ENCODE results near the gene CCSER2.
A peak's percentile ranks its signal among the peaks of the same experiment; 100 is the strongest.
"Not testable (repeated sequence)": the region's sequence is repeated elsewhere in the genome, so short reads cannot be mapped to it uniquely, and the experiment has no call there.

CCSER2 gene

GRCh38 chr10:84328418-84329195, at the start of gene CCSER2:
CCSER2 (plus strand) TSS chr10:84328589; CDS start chr10:84371053, 42,464 bp downstream.
- H3K27ac ChIP-seq (ENCODE audit: low read depth, low read length) = peak within 1 kb of the TSS; percentile 87
- H3K4me1 ChIP-seq (ENCODE audit: control insufficient read depth in 1 of 2, insufficient read depth in 2 of 2, low read length in 2 of 2) = peaks cover 11 to 25% of the 10 kb centered on the region in 2 donors

GRCh38 chr10:84279876-84280475, 48.4 kb upstream of the CCSER2 start:
- H3K9ac ChIP-seq (ENCODE audit: low read depth in 1 of 2, low read length in 2 of 2); H3K9me3 ChIP-seq (ENCODE audit: control insufficient read depth in 1 of 2, low read length in 2 of 2); H3K36me3 ChIP-seq (ENCODE audit: control insufficient read depth in 1 of 2, insufficient read depth in 2 of 2, low read length in 2 of 2); H3K4me3 ChIP-seq (ENCODE audit: low read depth in 1 of 2, low read length in 2 of 2); H3K4me1 ChIP-seq (ENCODE audit: control insufficient read depth in 1 of 2, insufficient read depth in 2 of 2, low read length in 2 of 2); H3K27ac ChIP-seq (ENCODE audit: low read depth, low read length); H3K27me3 ChIP-seq (ENCODE audit: control insufficient read depth in 1 of 2, insufficient read depth in 2 of 2, low read length in 2 of 2): not testable (repeated sequence)

More at GRCh38 chr10:84328418-84329195, at the start of gene CCSER2:
- Histone ChIP-seq H3K27me3 (ENCODE audit: control insufficient read depth in 1 of 2, insufficient read depth in 2 of 2, low read length in 2 of 2) (no peaks in the 10 kb centered on the region), H3K4me3 (ENCODE audit: low read depth in 1 of 2, low read length in 2 of 2) (peak within 1 kb of the TSS; percentile 76), H3K36me3 (ENCODE audit: control insufficient read depth in 1 of 2, insufficient read depth in 2 of 2, low read length in 2 of 2) (no peaks in the 10 kb centered on the region), H3K9ac (ENCODE audit: low read depth in 1 of 2, low read length in 2 of 2) (peak within 1 kb of the TSS; percentile 76 to 83), H3K9me3 (ENCODE audit: control insufficient read depth in 1 of 2, low read length in 2 of 2) (no peaks in the 10 kb centered on the region)

GRCh38 chr10:84286695-84287094, 41.7 kb upstream of the CCSER2 start:
- no peak overlapping the region for H3K9ac ChIP-seq (ENCODE audit: low read depth in 1 of 2, low read length in 2 of 2)
- no peaks in the 10 kb centered on the region for H3K36me3 ChIP-seq (ENCODE audit: control insufficient read depth in 1 of 2, insufficient read depth in 2 of 2, low read length in 2 of 2)
- no peak overlapping the region for H3K27ac ChIP-seq (ENCODE audit: low read depth, low read length)
- H3K27me3 ChIP-seq (ENCODE audit: control insufficient read depth in 1 of 2, insufficient read depth in 2 of 2, low read length in 2 of 2) = no peaks in the 10 kb centered on the region
- no peak overlapping the region for H3K4me3 ChIP-seq (ENCODE audit: low read depth in 1 of 2, low read length in 2 of 2)
- no peaks in the 10 kb centered on the region for H3K9me3 ChIP-seq (ENCODE audit: control insufficient read depth in 1 of 2, low read length in 2 of 2)
- H3K4me1 ChIP-seq (ENCODE audit: control insufficient read depth in 1 of 2, insufficient read depth in 2 of 2, low read length in 2 of 2) = no peaks in the 10 kb centered on the region

- Histone ChIP-seq H3K27ac (ENCODE audit: low read depth, low read length) (no peak overlapping the region), H3K9me3 (ENCODE audit: control insufficient read depth in 1 of 2, low read length in 2 of 2) (no peaks in the 10 kb centered on the region), H3K4me1 (ENCODE audit: control insufficient read depth in 1 of 2, insufficient read depth in 2 of 2, low read length in 2 of 2) (no peaks in the 10 kb centered on the region), H3K4me3 (ENCODE audit: low read depth in 1 of 2, low read length in 2 of 2) (no peak overlapping the region), H3K36me3 (ENCODE audit: control insufficient read depth in 1 of 2, insufficient read depth in 2 of 2, low read length in 2 of 2) (no peaks in the 10 kb centered on the region), H3K9ac (ENCODE audit: low read depth in 1 of 2, low read length in 2 of 2) (no peak overlapping the region), H3K27me3 (ENCODE audit: control insufficient read depth in 1 of 2, insufficient read depth in 2 of 2, low read length in 2 of 2) (no peaks in the 10 kb centered on the region)
Measured at GRCh38 chr10:84288151-84288550, 40.2 kb upstream of the CCSER2 start.

- Histone ChIP-seq H3K4me3 (ENCODE audit: low read depth in 1 of 2, low read length in 2 of 2) (no peak overlapping the region), H3K4me1 (ENCODE audit: control insufficient read depth in 1 of 2, insufficient read depth in 2 of 2, low read length in 2 of 2) (no peaks in the 10 kb centered on the region), H3K27me3 (ENCODE audit: control insufficient read depth in 1 of 2, insufficient read depth in 2 of 2, low read length in 2 of 2) (no peaks in the 10 kb centered on the region), H3K9me3 (ENCODE audit: control insufficient read depth in 1 of 2, low read length in 2 of 2) (no peaks in the 10 kb centered on the region), H3K9ac (ENCODE audit: low read depth in 1 of 2, low read length in 2 of 2) (no peak overlapping the region), H3K27ac (ENCODE audit: low read depth, low read length) (no peak overlapping the region), H3K36me3 (ENCODE audit: control insufficient read depth in 1 of 2, insufficient read depth in 2 of 2, low read length in 2 of 2) (no peaks in the 10 kb centered on the region)
Measured at GRCh38 chr10:84289521-84290200, 38.7 kb upstream of the CCSER2 start.

- Histone ChIP-seq H3K36me3 (ENCODE audit: control insufficient read depth in 1 of 2, insufficient read depth in 2 of 2, low read length in 2 of 2) (no peaks in the 10 kb centered on the region), H3K27ac (ENCODE audit: low read depth, low read length) (no peak overlapping the region), H3K4me1 (ENCODE audit: control insufficient read depth in 1 of 2, insufficient read depth in 2 of 2, low read length in 2 of 2) (no peaks in the 10 kb centered on the region), H3K27me3 (ENCODE audit: control insufficient read depth in 1 of 2, insufficient read depth in 2 of 2, low read length in 2 of 2) (no peaks in the 10 kb centered on the region), H3K9me3 (ENCODE audit: control insufficient read depth in 1 of 2, low read length in 2 of 2) (no peaks in the 10 kb centered on the region), H3K4me3 (ENCODE audit: low read depth in 1 of 2, low read length in 2 of 2) (no peak overlapping the region), H3K9ac (ENCODE audit: low read depth in 1 of 2, low read length in 2 of 2) (no peak overlapping the region)
Measured at GRCh38 chr10:84290235-84290634, 38.2 kb upstream of the CCSER2 start.

- no peak overlapping the region for H3K27ac ChIP-seq (ENCODE audit: low read depth, low read length)
- H3K9me3 ChIP-seq (ENCODE audit: control insufficient read depth in 1 of 2, low read length in 2 of 2) = no peaks in the 10 kb centered on the region
- H3K9ac ChIP-seq (ENCODE audit: low read depth in 1 of 2, low read length in 2 of 2) = no peak overlapping the region
- no peaks in the 10 kb centered on the region for H3K4me1 ChIP-seq (ENCODE audit: control insufficient read depth in 1 of 2, insufficient read depth in 2 of 2, low read length in 2 of 2)
- H3K27me3 ChIP-seq (ENCODE audit: control insufficient read depth in 1 of 2, insufficient read depth in 2 of 2, low read length in 2 of 2) = no peaks in the 10 kb centered on the region
- no peaks in the 10 kb centered on the region for H3K36me3 ChIP-seq (ENCODE audit: control insufficient read depth in 1 of 2, insufficient read depth in 2 of 2, low read length in 2 of 2)
- no peak overlapping the region for H3K4me3 ChIP-seq (ENCODE audit: low read depth in 1 of 2, low read length in 2 of 2)
Measured at GRCh38 chr10:84291384-84291783, 37.0 kb upstream of the CCSER2 start.

- no peaks in the 10 kb centered on the region for H3K4me1 ChIP-seq (ENCODE audit: control insufficient read depth in 1 of 2, insufficient read depth in 2 of 2, low read length in 2 of 2)
- H3K9me3 ChIP-seq (ENCODE audit: control insufficient read depth in 1 of 2, low read length in 2 of 2) = no peaks in the 10 kb centered on the region
- no peak overlapping the region for H3K27ac ChIP-seq (ENCODE audit: low read depth, low read length)
- H3K27me3 ChIP-seq (ENCODE audit: control insufficient read depth in 1 of 2, insufficient read depth in 2 of 2, low read length in 2 of 2) = no peaks in the 10 kb centered on the region
- H3K4me3 ChIP-seq (ENCODE audit: low read depth in 1 of 2, low read length in 2 of 2) = no peak overlapping the region
- H3K9ac ChIP-seq (ENCODE audit: low read depth in 1 of 2, low read length in 2 of 2) = no peak overlapping the region
- H3K36me3 ChIP-seq (ENCODE audit: control insufficient read depth in 1 of 2, insufficient read depth in 2 of 2, low read length in 2 of 2) = no peaks in the 10 kb centered on the region
Measured at GRCh38 chr10:84292502-84292901, 35.9 kb upstream of the CCSER2 start.

- Histone ChIP-seq H3K4me1 (ENCODE audit: control insufficient read depth in 1 of 2, insufficient read depth in 2 of 2, low read length in 2 of 2) (no peaks in the 10 kb centered on the region), H3K9ac (ENCODE audit: low read depth in 1 of 2, low read length in 2 of 2) (no peak overlapping the region), H3K4me3 (ENCODE audit: low read depth in 1 of 2, low read length in 2 of 2) (no peak overlapping the region), H3K36me3 (ENCODE audit: control insufficient read depth in 1 of 2, insufficient read depth in 2 of 2, low read length in 2 of 2) (no peaks in the 10 kb centered on the region), H3K27me3 (ENCODE audit: control insufficient read depth in 1 of 2, insufficient read depth in 2 of 2, low read length in 2 of 2) (no peaks in the 10 kb centered on the region), H3K9me3 (ENCODE audit: control insufficient read depth in 1 of 2, low read length in 2 of 2) (no peaks in the 10 kb centered on the region), H3K27ac (ENCODE audit: low read depth, low read length) (no peak overlapping the region)
Measured at GRCh38 chr10:84293171-84293570, 35.2 kb upstream of the CCSER2 start.

GRCh38 chr10:84293574-84294016, 34.8 kb upstream of the CCSER2 start:
- H3K9me3 ChIP-seq (ENCODE audit: control insufficient read depth in 1 of 2, low read length in 2 of 2) = no peaks in the 10 kb centered on the region
- no peak overlapping the region for H3K4me3 ChIP-seq (ENCODE audit: low read depth in 1 of 2, low read length in 2 of 2)
- no peaks in the 10 kb centered on the region for H3K27me3 ChIP-seq (ENCODE audit: control insufficient read depth in 1 of 2, insufficient read depth in 2 of 2, low read length in 2 of 2)
- no peaks in the 10 kb centered on the region for H3K36me3 ChIP-seq (ENCODE audit: control insufficient read depth in 1 of 2, insufficient read depth in 2 of 2, low read length in 2 of 2)
- no peak overlapping the region for H3K9ac ChIP-seq (ENCODE audit: low read depth in 1 of 2, low read length in 2 of 2)
- no peak overlapping the region for H3K27ac ChIP-seq (ENCODE audit: low read depth, low read length)
- no peaks in the 10 kb centered on the region for H3K4me1 ChIP-seq (ENCODE audit: control insufficient read depth in 1 of 2, insufficient read depth in 2 of 2, low read length in 2 of 2)
